Activated CD4-positive, alpha-beta T cell treated with anti-CD3 and anti-CD28 coated beads for 36 hours (primary cell): ENCODE results near the gene OSM. TPM values are rescaled to one million over a fixed set of nuclear protein-coding genes. Genes with fewer than 3 reads are reported as not detected.

Experiments
- ATAC-seq: fragments of 200-7000 bp; cut with Tn5 transposase; one replicate; pipeline ENCODE4 v1.10.0; 2021; ENCODE audit warnings: mild to moderate bottlenecking, moderate library complexity
- CTCF ChIA-PET: fragments of 350-600 bp; sonication (Branson Sonifier 250); formaldehyde crosslinking; loops from one replicate; lab custom pipeline; 2021; ENCODE audit warnings: antibody characterized with exemption; lab: Charles Lee
- POLR2A ChIA-PET: fragments of 350-600 bp; sonication (Branson Sonifier 250); formaldehyde crosslinking; loops from one replicate; lab custom pipeline; 2021; ENCODE audit warnings: antibody characterized with exemption, inconsistent platforms; lab: Charles Lee
- DNase-seq: peaks from one replicate; pipeline ENCODE4 v3.0.0-alpha.2; 2020
- H3K27ac Mint-ChIP-seq: one replicate; pipeline ENCODE4 v1.8.0; 2021; ENCODE audit warnings: mixed read lengths
- H3K27me3 Mint-ChIP-seq: one replicate; pipeline ENCODE4 v1.8.0; 2021; ENCODE audit warnings: mixed read lengths
- H3K36me3 Mint-ChIP-seq: one replicate; pipeline ENCODE4 v1.8.0; 2021; ENCODE audit warnings: low read depth, mixed read lengths
- H3K4me1 Mint-ChIP-seq: one replicate; pipeline ENCODE4 v1.8.0; 2021; ENCODE audit warnings: mixed read lengths
- H3K4me3 Mint-ChIP-seq: one replicate; pipeline ENCODE4 v1.8.0; 2021; ENCODE audit warnings: mild to moderate bottlenecking, moderate library complexity, mixed read lengths
- H3K9me3 Mint-ChIP-seq: one replicate; pipeline ENCODE4 v1.8.0; 2021; ENCODE audit warnings: low read depth, mixed read lengths
- intact Hi-C, 2 experiments: fragments of 100-400 bp; cut with DNase I in 1 of 2; cut with micrococcal nuclease in 1 of 2; formaldehyde crosslinking; loops; one replicate each; pipeline versions ENCODE4 v1.14.2 to v1.15.1; 2022 to 2024; cut with DNase I, micrococcal nuclease
- total RNA-seq, 2 experiments: library from RNA; stranded (reverse); gene quantifications; one replicate each; pipeline ENCODE4 v1.2.3, GENCODE V29; 2021

OSM gene
- total RNA-seq, result 10 to 100 TPM; 13.8 to 17.6 TPM

DNA sequence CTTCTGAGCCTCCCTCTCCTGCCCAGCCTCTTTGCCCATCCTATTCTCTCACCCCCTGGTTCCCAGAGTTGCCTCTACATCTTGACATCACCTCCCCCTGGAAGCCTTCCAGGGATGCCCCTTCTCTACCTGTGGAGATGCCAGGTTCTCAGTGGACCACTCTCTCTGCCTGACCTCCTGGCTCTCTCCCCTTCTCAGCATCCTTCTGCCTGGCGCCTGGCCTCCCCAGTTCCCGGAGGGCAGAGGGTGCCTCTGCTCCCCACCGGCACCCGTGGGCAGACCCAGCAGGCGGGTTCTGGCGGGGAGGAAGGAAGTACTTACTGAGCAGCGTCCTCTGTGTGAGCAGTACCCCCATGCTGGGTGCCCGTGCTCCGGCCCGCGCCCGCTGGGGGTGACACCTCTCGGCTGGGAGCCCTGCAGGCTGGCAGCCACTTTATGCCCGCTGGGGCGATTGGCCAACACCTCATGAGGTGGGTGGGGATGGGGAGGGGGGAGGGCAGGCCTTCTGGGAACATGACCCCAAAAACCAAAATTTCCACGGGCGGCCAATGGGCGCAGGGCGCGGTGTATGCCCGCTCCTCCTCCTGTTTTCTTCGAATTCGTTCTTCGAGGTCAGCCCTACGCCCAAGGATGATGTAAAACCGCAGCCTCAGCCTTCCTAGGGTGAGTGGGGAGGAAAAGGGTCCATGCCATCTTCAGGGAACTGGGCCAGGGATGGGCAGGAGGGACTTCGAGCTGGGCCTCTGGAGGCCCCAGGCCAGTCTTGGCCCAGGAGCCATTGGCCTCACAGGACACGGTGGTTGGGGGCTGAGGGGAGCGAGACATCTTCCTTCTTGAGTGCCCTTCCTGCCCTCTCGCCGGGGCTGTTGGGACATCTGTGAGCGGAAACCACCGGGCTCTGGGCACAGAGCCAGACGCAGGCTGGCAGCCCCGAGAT, at the start of gene OSM:
TSS of gene OSM (minus strand) at position 407 of the 937 bp plus-strand sequence. CDS start at position 355, 52 bp downstream.
- ChIA-PET CTCF (interaction anchor here (0.6 to 3.7 kb wide), 8 partner anchors 19 to 159 kb away, joined by 3 to 43 read pairs (median 5); no protein-coding TSS in a partner anchor), POLR2A (interaction anchor here (0.6 kb wide), 1 partner anchor 159 kb away, joined by 4 read pairs; no protein-coding TSS in a partner anchor)
- intact Hi-C loops, result loop anchor here in 1 of 2 experiments (1.0 to 10.0 kb wide), 10 partner anchors 20 to 701 kb away; partner anchors contain the start of genes LIF, MORC2, MTMR3 and NF2
- H3K9me3 Mint-ChIP-seq, result no peaks in the 10 kb centered on the region
- DNase-seq, result peak; percentile 86
- peak within 1 kb of the TSS; percentile 88 for H3K4me3 Mint-ChIP-seq
- peaks cover 62% of the 10 kb centered on the region for H3K36me3 Mint-ChIP-seq
- H3K4me1 Mint-ChIP-seq, result peaks cover 45% of the 10 kb centered on the region
- H3K27me3 Mint-ChIP-seq, result no peaks in the 10 kb centered on the region
- H3K27ac Mint-ChIP-seq, result peak within 1 kb of the TSS; percentile 98
- peak; percentile 37 for ATAC-seq

DNA sequence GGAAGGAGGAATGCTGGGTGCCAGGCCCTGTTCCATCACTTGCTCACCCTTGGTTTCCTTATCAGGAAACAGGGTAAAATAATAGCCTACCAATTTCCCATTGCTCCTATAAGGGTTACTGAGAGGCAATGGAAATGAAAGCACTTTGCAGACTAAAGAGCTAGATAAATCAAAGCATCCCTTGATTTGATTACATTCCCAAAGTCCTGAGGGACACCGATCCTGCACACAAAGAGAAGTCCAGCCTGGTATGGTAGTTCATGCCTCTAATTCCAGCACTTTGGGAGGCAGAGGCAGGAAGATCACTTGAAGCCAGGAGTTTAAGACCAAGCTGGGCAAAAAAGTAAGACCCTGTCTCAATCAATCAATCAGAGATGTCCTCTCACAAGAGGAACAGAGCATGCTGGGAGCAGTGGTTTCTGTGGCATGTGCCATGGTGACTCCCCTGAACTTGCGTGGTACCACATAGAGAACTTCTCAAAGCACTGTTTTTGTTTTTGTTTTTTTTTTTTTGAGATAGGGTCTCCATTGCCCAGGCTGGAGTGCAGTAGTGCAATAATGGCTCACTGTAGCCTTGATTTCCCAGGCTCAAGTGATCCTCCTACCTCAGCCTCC, 49.4 kb upstream of the OSM start:
- DNase-seq, result peak; percentile 37
- Mint-ChIP-seq H3K9me3 (no peaks in the 10 kb centered on the region), H3K4me3 (no peak overlapping the region), H3K36me3 (peaks cover 30% of the 10 kb centered on the region), H3K4me1 (peaks cover 92% of the 10 kb centered on the region), H3K27ac (peak overlapping the region; percentile 86), H3K27me3 (no peaks in the 10 kb centered on the region)
- no peak for ATAC-seq
- ChIA-PET POLR2A (interaction anchor here (2.6 kb wide), 1 partner anchor 8 kb away, joined by 7 read pairs; no protein-coding TSS in a partner anchor), CTCF (interaction anchor here (1.0 to 1.6 kb wide), 3 partner anchors 11 to 170 kb away, joined by 3 to 9 read pairs (median 4); no protein-coding TSS in a partner anchor)
- intact Hi-C loops, result loop anchor here in 1 of 2 experiments (1.0 kb wide), 1 partner anchor 9 kb away; no protein-coding TSS in a partner anchor

DNA sequence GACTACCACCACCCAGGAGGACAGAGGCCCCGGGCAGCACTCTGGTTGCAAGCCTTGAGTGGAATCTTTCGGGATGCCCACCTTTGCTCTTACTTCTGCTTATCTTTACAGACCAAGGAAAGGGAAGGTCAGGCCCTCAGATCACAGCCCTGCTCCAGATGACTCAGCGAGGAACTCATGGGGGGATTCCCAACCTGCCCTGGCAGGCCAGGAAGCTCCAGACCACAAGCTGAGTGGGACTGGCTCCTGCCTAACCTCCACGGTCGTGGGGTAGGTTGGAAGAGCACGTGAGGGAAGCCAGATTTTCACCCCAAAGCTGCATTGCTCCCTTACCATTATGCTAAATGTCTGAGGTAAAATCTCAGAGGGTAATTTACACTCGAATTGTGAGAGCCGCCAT, 48.3 kb upstream of the OSM start:
- no peak overlapping the region for H3K4me3 Mint-ChIP-seq
- H3K9me3 Mint-ChIP-seq, result no peaks in the 10 kb centered on the region
- no peaks in the 10 kb centered on the region for H3K27me3 Mint-ChIP-seq
- H3K27ac Mint-ChIP-seq, result peak overlapping the region; percentile 86
- intact Hi-C loops, result loop anchor here in 1 of 2 experiments (1.0 kb wide), 1 partner anchor 10 kb away; no protein-coding TSS in a partner anchor
- ATAC-seq, result peak; percentile 67
- peaks cover 28% of the 10 kb centered on the region for H3K36me3 Mint-ChIP-seq
- DNase-seq, result peak; percentile 72
- POLR2A ChIA-PET, result interaction anchor here (0.7 to 2.6 kb wide), 2 partner anchors 9 to 99 kb away, joined by 4 to 7 read pairs; no protein-coding TSS in a partner anchor
- CTCF ChIA-PET, result interaction anchor here (0.8 to 4.5 kb wide), 7 partner anchors 10 to 171 kb away, joined by 3 to 19 read pairs (median 4); no protein-coding TSS in a partner anchor
- peaks cover 94% of the 10 kb centered on the region for H3K4me1 Mint-ChIP-seq

DNA sequence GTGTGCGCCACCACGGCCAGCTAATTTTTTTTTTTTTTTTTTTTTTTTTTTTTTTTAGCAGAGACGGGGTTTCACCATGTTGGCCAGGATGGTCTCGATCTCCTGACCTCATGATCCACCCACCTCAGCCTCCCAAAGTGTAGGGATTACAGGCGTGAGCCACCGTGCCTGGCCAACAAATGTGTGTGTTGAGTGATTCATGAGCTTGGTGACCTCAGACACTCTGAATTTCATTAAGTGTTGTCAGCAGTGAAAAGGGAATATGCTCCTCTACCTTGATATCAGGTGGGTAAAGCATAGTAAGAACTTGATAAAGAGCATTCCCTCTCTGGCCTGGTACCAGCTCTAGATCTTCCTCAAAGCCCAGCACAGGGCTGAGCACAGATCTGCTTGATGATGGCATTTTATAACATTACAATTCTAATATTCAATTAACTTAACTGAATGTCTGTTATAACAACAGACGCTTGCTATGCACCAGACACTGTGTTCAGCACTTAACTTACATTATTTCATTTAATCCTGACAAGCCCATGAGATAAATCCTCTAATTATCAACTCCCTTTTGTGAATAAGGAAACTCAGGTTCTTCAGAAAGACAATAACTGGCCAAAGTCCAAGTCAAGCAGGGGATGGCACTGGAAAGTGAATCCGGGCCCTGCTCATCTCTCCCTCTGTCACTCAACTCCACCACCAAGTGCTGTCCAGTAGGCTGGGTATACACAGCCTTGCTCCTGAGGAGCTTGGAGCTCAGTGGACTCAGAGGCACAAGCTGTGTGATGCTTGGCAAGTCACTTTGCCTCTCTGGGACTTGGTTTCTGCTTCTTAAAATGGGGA, 47.1 kb upstream of the OSM start:
- ATAC-seq (no peak), DNase-seq (no peak)
- H3K27me3 Mint-ChIP-seq, result no peaks in the 10 kb centered on the region
- no peaks in the 10 kb centered on the region for H3K9me3 Mint-ChIP-seq
- POLR2A ChIA-PET, result interaction anchor here (0.8 kb wide), 1 partner anchor 41 kb away, joined by 4 read pairs; no protein-coding TSS in a partner anchor
- CTCF ChIA-PET, result interaction anchor here (0.8 to 4.5 kb wide), 5 partner anchors 11 to 113 kb away, joined by 3 to 19 read pairs (median 5); no protein-coding TSS in a partner anchor
- H3K4me3 Mint-ChIP-seq, result no peak overlapping the region
- intact Hi-C loops, result no loop called here
- H3K27ac Mint-ChIP-seq, result peak overlapping the region; percentile 86
- H3K4me1 Mint-ChIP-seq, result peaks cover 94% of the 10 kb centered on the region
- peaks cover 28% of the 10 kb centered on the region for H3K36me3 Mint-ChIP-seq

DNA sequence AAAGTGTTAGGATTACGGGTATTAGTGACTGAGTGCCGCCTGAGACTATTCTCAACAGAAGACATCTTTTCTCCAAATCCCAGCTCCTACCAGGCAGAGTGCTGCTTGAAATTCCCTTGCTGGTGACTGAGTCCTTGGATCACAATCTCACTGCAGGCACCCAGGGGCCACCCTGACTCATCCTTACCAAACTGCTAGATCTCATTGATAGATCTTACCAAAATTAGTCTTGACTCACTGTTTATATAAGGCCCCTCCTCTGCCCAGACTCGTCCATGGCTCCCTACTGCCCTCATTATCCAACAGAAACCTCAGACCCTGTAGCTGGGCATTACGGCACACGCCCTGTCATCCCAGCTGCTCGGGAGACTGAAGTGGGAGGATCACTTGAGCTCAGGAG, 45.4 kb upstream of the OSM start:
- DNase-seq (peak; percentile 52), ATAC-seq (peak; percentile 40)
- H3K36me3 Mint-ChIP-seq, result peaks cover 25% of the 10 kb centered on the region
- POLR2A ChIA-PET, result interaction anchor here (1.3 kb wide), 1 partner anchor 15 kb away, joined by 4 read pairs; the partner anchor contains the start of gene TBC1D10A
- intact Hi-C loops, result no loop called here
- no peak overlapping the region for H3K4me3 Mint-ChIP-seq
- CTCF ChIA-PET, result interaction anchor here (0.6 to 4.5 kb wide), 4 partner anchors 9 to 981 kb away, joined by 3 to 19 read pairs (median 10); no protein-coding TSS in a partner anchor
- peaks cover 91% of the 10 kb centered on the region for H3K4me1 Mint-ChIP-seq
- H3K27me3 Mint-ChIP-seq, result no peaks in the 10 kb centered on the region
- peak overlapping the region; percentile 82 for H3K27ac Mint-ChIP-seq
- H3K9me3 Mint-ChIP-seq, result no peaks in the 10 kb centered on the region

DNA sequence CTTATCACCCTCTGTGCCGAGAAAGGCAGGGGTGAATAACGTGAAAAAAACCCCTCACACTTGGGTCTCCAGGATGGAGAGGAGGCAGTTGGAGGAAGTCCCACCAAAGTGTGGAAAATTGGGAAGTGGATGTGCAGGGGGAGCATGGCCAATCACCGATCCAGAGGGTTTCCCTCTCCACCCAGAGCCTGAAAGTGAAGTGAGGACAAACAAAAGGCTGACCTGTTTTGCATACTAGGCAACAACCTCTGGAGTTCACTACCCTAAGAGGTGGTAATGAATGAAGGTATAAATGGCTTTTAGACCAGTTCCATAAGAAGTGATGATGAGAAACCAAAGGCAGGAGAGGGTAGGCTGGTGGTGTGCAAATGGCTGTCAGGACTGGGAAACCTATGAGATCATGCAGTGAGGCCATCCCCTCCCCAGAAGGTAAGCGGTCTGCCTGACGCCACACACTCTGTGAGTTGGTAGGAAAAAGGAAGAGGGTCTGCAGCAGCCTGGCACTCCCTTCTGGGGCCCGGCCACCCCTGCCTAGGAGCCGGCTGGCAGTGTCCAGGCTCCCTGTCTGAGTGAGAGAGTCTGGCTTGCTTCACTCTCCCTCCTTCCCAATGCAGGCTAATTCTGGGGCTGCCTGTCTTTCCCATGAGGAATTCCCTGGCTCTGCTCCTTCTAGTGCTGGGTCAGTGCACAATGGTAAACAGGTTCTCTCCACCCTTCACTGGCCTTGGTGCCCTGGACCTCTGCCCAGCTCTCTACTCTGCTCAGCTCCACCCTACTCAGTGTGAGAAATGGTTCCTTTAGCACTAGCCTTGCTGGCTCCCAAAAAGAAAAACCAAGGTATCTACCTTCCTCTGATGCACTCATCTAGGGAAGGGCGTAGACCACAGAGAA, 44.5 kb upstream of the OSM start:
- POLR2A ChIA-PET, result interaction anchor here (1.3 kb wide), 1 partner anchor 16 kb away, joined by 4 read pairs; the partner anchor contains the start of gene TBC1D10A
- Mint-ChIP-seq H3K4me3 (no peak overlapping the region), H3K36me3 (peaks cover 25% of the 10 kb centered on the region), H3K27me3 (no peaks in the 10 kb centered on the region), H3K4me1 (peaks cover 95% of the 10 kb centered on the region), H3K9me3 (no peaks in the 10 kb centered on the region), H3K27ac (peak overlapping the region; percentile 82)
- intact Hi-C loops, result no loop called here
- ATAC-seq (no peak), DNase-seq (no peak)
- CTCF ChIA-PET, result interaction anchor here (0.6 to 4.5 kb wide), 8 partner anchors 8 to 982 kb away, joined by 3 to 19 read pairs (median 4); no protein-coding TSS in a partner anchor

DNA sequence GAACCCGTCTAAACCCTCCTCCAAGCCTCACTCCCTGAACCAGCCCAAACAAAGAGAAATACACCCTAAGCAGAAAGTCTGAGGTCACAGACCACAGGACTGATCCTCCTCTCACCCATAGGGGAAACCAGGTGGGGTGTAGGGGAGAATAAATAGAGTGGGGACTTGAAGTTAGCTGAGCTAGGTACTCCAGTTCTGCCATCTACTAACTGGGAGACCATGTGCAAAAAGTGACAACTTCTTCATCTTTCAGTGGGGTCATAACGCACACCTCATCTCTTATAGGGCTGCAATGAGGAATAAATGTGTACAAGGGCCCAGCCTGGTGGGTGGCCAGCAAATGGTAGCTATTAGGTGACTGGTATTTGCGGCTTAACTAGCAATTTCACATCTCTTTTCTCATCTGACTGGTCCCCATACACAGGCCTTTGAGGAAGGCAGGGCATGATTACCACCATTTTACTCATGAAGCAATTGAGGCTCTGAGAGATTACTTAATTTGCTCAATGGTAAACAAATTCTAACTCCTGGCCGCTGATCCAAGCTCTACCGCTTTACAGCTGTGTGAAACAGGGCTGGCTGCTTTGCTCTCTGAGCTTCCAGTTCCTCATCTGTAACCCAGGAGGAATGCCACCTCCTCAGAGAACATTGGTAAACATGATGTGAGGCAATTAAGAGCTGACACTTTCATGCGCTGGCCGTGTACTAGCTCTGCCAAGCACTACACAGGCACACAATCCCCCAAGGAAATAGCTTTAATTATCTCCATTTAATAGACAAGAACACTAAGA, 43.5 kb upstream of the OSM start:
- peaks cover 95% of the 10 kb centered on the region for H3K4me1 Mint-ChIP-seq
- DNase-seq (no peak), ATAC-seq (peak; percentile 18)
- no peak overlapping the region for H3K4me3 Mint-ChIP-seq
- no peaks in the 10 kb centered on the region for H3K9me3 Mint-ChIP-seq
- peak overlapping the region; percentile 82 for H3K27ac Mint-ChIP-seq
- POLR2A ChIA-PET, result no interaction called here
- H3K27me3 Mint-ChIP-seq, result no peaks in the 10 kb centered on the region
- peaks cover 18% of the 10 kb centered on the region for H3K36me3 Mint-ChIP-seq
- intact Hi-C loops, result loop anchor here in 1 of 2 experiments (5.0 kb wide), 1 partner anchor 282 kb away; the partner anchor contains the start of gene PES1
- CTCF ChIA-PET, result interaction anchor here (0.7 to 1.5 kb wide), 11 partner anchors 12 to 96 kb away, joined by 3 to 9 read pairs (median 4); partner anchors contain the start of genes CASTOR1, RNF215 and TBC1D10A

DNA sequence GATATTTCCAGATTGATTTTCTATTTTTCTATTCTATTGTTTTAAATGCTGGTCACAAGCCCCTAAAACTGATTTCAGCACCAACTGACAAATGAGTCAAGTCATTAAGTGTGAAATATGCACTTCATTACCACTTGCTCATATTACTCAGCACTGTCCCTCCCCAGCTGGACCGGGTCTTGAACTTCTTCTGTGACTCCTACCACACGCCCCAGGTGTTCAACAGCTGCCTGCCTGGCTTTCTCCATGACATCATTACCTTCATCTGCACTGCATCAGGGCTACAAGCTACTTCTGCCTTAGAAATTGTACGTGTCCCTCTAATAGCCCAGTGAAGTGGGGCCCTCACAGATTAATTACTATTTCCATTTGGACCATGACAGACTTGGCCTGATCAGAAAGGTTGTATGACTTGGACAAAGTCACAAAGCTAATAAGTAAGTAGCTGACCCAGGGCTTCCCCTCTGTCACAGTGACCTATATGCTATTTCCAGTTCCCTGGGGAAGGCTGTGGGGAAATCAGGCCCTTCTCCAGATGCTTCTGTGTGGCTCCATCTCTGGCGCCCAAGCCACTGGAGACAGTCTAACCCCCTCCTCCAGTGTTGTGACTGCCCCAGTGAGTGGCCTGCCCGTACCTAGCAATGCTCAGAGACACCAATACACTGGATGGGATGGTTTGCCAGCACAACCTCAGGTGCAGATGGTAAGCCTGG, 42.0 kb upstream of the OSM start:
- H3K27ac Mint-ChIP-seq, result peak overlapping the region; percentile 68
- no peaks in the 10 kb centered on the region for H3K27me3 Mint-ChIP-seq
- H3K4me3 Mint-ChIP-seq, result no peak overlapping the region
- intact Hi-C loops, result loop anchor here in 1 of 2 experiments (5.0 kb wide), 1 partner anchor 284 kb away; the partner anchor contains the start of gene PES1
- H3K36me3 Mint-ChIP-seq, result peaks cover 11% of the 10 kb centered on the region
- POLR2A ChIA-PET, result no interaction called here
- CTCF ChIA-PET, result interaction anchor here (0.7 kb wide), 1 partner anchor 11 kb away, joined by 3 read pairs; no protein-coding TSS in a partner anchor
- H3K9me3 Mint-ChIP-seq, result no peaks in the 10 kb centered on the region
- DNase-seq (peak; percentile 62), ATAC-seq (no peak)
- peaks cover 95% of the 10 kb centered on the region for H3K4me1 Mint-ChIP-seq
